GM15510 (cell line): ENCODE data around the gene SLC19A1.

Experiments used
- POLR2A ChIP-seq: IDR thresholded peaks from 3 replicates; pipeline ENCODE4 v1.6.1; 2011; ENCODE audit warnings: borderline replicate concordance; ENCODE audit not compliant: insufficient read length; ENCODE audit errors: extremely low read depth

SLC19A1 gene

GRCh38 chr21:45506241-45506817 is 35.9 kb downstream of the SLC19A1 start:
- no peak for TF ChIP-seq POLR2A

- TF ChIP-seq POLR2A: no peak
These were observed 36.7 kb downstream of the SLC19A1 start for GRCh38 chr21:45505416-45506021.

- no peak for TF ChIP-seq POLR2A
These were observed 37.5 kb downstream of the SLC19A1 start for GRCh38 chr21:45504516-45505415.

- TF ChIP-seq POLR2A: no peak
These were observed 38.2 kb downstream of the SLC19A1 start for GRCh38 chr21:45504021-45504515.

GRCh38 chr21:45502600-45502999 is 39.6 kb downstream of the SLC19A1 start:
- TF ChIP-seq POLR2A: no peak

- TF ChIP-seq POLR2A: no peak
These were observed 40.3 kb downstream of the SLC19A1 start for GRCh38 chr21:45502006-45502345.

- no peak for TF ChIP-seq POLR2A
These were observed 42.2 kb downstream of the SLC19A1 start for GRCh38 chr21:45499970-45500577.

- TF ChIP-seq POLR2A: no peak
These were observed 43.0 kb downstream of the SLC19A1 start for GRCh38 chr21:45499201-45499750.

- no peak for TF ChIP-seq POLR2A
These were observed 43.6 kb downstream of the SLC19A1 start for GRCh38 chr21:45498646-45499000.

- no peak for TF ChIP-seq POLR2A
These were observed 44.2 kb downstream of the SLC19A1 start for GRCh38 chr21:45497846-45498645.

GRCh38 chr21:45496968-45497845 is 45.0 kb downstream of the SLC19A1 start:
- TF ChIP-seq POLR2A: no peak

GRCh38 chr21:45496151-45496967 is 45.9 kb downstream of the SLC19A1 start:
- no peak for TF ChIP-seq POLR2A
